GM19238 (cell line): Measurements from ENCODE around the gene TRIM51.
"Not testable (repeated sequence)": the region's sequence is repeated elsewhere in the genome, so short reads cannot be mapped to it uniquely, and the experiment has no call there.

ENCODE experiments used
- DNase-seq: peaks from one replicate; pipeline ENCODE4 v3.0.0; 2011; ENCODE audit warnings: low spot score; ENCODE audit not compliant: insufficient read length

Gene TRIM51

DNA sequence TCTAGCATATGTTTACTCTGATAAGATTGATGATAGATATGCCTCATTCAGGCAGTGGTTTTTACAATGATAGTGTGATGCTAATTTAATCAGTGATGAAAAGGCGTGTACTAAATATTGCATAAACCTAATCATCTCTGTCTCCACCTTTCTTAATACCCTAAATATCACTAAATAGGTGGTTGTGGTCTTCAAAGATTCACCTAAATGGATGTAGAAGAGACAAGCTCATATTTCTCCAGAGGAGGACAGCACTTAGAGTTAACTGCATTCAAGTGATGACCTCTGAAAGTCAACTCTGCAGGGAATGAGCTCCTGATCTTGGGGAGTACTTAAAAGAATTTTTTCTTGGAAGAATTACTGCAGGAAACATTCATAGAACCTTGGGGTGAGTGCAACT lies at the start of gene TRIM51:
Gene TRIM51 (plus strand): TSS at position 301 of the 400 bp plus-strand sequence. CDS start 2,132 bp downstream, outside the sequence.
- not testable (repeated sequence) for DNase-seq

GRCh38 chr11:55838452-55838851 lies 44.6 kb upstream of the TRIM51 start, which contains the start of gene OR5D16:
Gene OR5D16 (plus strand): TSS chr11:55838752. CDS start chr11:55838752, 0 bp downstream.
- DNase-seq: no peak

DNA sequence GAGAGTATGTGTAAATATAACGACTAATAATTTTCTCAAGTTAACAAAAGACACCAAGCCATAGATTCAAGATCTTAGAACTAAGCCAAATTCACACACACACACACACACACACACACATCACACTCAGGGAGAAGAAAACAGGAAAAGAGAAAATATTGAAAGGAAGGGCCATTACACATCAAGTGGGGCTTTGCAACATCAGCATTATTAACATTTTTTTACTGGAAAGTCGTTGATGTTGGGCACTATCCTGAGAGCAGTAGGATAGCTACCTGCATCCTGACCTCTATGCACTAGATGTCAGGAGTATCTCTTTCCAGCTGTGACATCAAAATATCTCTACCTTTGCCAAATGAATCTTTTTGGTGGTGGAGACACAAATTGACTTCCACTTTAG lies 35.6 kb upstream of the TRIM51 start:
- DNase-seq: no peak

- DNase-seq: no peak
Measured at GRCh38 chr11:55849037-55849436, 34.1 kb upstream of the TRIM51 start.

DNA sequence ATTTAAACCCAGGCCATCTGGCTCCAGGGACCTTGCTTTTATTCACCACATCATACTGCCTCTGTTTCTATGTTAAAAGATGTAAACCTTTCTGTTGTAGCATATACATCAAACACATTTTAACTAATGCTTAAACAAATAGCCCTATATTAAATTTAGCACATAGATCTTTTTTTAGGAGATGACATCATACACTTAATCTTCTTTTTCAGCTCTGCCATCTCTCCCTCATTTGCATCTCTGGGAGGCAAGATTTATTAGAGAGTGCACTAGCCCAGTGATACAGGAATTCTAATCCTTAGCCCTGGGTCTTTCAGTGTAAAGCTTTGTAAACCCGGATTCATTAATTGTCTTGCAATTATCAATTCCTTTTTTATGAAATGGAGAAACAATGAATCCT lies 31.0 kb upstream of the TRIM51 start:
- DNase-seq: no peak

DNA sequence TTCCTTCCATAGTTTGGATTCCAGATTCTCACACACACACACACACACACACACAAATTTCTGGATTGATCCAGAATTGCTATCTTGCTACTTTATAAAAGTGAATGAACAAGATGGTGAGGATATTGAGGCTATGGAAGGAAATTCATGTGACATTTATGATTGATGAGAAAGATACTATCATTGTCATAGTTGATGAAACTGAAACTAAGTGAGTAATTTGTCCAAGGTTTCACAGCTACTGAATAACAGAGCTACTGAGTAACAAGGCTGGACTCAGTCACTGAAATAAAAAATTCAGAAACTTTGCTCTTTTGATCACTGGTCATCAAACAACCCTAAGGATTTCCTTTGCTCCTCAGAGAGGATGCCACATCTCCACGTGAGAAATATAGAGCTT lies 28.4 kb upstream of the TRIM51 start:
- no peak for DNase-seq

- not testable (repeated sequence) for DNase-seq
Measured at GRCh38 chr11:55867354-55867753, 15.7 kb upstream of the TRIM51 start.

DNA sequence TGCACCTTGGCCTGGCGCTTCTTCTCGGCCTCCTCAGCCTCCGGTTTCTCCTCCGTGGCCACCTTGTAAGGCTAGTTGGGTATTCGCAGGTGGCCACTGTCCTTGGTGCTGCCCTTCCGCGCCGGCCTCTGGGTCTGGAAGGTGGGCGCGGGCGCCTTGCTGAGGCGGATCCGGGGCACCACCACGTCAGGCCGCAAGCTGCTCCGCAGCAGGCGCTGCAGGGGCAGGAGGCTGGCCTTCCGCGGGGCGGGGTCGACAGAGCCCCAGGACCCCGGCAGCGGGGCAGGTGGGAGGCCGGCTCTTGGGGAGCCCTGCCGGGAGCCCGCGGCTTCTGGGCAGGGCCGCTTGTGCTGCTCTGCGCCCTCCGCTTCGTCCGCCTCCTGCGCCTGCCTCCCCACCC lies 10.4 kb upstream of the TRIM51 start:
- DNase-seq: not testable (repeated sequence)

- DNase-seq: not testable (repeated sequence)
Measured at GRCh38 chr11:55873146-55873545, 10.0 kb upstream of the TRIM51 start.

GRCh38 chr11:55884995-55885394 lies 1.9 kb downstream of the TRIM51 start:
- DNase-seq: not testable (repeated sequence)

- not testable (repeated sequence) for DNase-seq
Measured at GRCh38 chr11:55885481-55885880, 2.4 kb downstream of the TRIM51 start.

DNA sequence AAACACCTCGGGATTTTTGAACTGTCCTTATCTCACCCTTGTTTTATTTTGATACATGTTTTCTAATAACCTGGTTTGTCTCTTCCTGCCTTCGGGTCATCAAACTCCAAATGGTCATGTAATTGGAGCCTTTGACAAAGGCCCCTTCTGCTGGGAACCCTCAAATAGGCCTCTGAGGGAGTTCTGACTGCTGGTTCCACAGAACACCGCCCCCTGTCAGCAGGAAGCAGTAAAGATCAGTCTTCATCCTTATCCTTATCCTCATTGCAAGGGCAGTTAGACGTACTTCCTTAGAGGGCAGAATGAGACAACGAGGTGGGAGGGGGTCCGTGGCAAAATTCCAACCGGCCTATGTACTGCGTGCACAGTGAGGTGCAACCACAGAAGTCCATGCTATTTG lies 12.1 kb downstream of the TRIM51 start:
- no peak for DNase-seq

GRCh38 chr11:55902308-55902707 lies 19.2 kb downstream of the TRIM51 start:
- DNase-seq: no peak

DNA sequence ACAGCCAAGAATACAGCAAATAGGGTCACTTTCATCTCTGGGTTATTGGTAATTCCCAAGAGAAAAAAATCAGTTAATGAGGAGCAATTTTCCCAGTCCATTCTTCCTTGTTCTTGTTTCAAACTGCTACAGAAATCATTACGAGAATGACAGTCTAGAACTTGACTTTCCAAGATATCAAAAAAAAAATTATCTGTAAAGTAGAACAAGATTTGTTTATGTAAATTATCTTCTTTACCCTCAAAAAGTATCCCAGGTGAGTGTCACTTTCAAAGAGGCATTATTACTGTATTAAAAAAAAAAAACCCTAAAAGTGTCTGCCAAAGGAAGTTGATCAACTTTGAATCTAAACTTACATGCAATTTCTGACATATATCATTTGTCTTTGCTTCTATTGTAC lies 31.4 kb downstream of the TRIM51 start, which contains the start of gene OR5W2:
Gene OR5W2 (minus strand): TSS at position 101 of the 400 bp plus-strand sequence. CDS start 0 bp downstream, at position 101.
- no peak for DNase-seq

DNA sequence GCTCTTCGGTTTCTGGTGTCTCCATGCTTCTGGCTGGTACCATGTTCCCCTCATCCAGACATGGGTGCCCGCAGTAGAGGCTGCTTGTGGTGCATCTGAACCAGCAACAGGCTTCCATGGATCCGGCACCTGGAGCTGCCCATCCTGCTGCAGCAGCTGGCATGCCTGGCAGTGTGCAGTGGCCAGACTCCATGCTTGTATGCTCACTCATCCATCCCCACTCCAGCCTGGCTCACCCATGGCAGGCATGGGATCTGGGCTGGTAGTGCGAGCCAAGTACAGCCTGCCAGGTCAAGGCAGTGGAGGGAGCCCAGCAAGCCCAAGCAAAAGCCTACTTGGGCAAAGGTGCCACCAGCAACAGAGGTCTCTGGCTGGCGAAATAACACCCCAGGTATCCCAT lies 37.4 kb downstream of the TRIM51 start:
- DNase-seq: no peak

DNA sequence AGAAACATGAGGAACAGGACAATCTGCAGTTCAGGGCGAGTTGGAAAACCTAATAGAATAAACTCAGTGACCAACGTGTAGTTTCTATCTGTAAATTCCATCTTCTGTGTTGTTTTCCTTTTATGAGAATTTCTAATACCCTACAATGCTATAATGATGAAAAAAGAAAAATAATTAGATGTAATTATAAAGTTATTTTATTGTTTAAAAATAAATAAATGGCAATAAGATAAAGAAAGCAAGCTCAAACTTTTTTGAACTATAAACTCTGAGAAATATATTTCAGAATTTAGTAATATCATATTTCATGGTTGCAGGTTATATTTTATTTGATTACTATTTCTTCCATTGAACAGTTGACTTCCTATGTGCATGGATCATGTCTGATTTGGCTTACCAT lies 53.2 kb downstream of the TRIM51 start, which contains the start of gene OR5I1:
Gene OR5I1 (minus strand): TSS at position 101 of the 400 bp plus-strand sequence. CDS start 0 bp downstream, at position 101.
- no peak for DNase-seq
